Endothelial cell of umbilical vein (primary cell): Measurements from ENCODE around the gene ADI1. TPM values are rescaled to one million over a fixed set of nuclear protein-coding genes. Genes with fewer than 3 reads are reported as not detected.

ENCODE experiments used
- BruUV-seq: library from RNA; stranded (reverse); fragments of 400-500 nt; replicated peaks from 2 replicates; lab custom pipeline; 2021; lab: Mats Ljungman, UMichigan
- CTCF ChIA-PET: fragments of 300-600, 350-600 bp; sonication (Branson Sonifier 250); formaldehyde crosslinking; loops from one replicate; lab custom pipeline; 2021; ENCODE audit warnings: antibody characterized with exemption, inconsistent platforms; lab: Charles Lee
- POLR2A ChIA-PET: fragments of 300-600, 350-600 bp; sonication (Branson Sonifier 250); formaldehyde crosslinking; loops from one replicate; lab custom pipeline; 2021; ENCODE audit warnings: antibody characterized with exemption, inconsistent platforms; lab: Charles Lee
- DNase-seq: peaks from one replicate; pipeline ENCODE4 v3.0.0-alpha.2; 2011; ENCODE audit warnings: low read depth, low spot score
- FAIRE-seq: peaks from 2 replicates; lab custom pipeline; 2011; peaks lifted over from hg19 to GRCh38; lab: Jason Lieb, UNC
- H2AFZ ChIP-seq: 2 replicates; pipeline ENCODE4 v1.6.0; 2012; ENCODE audit warnings: low read depth, low read length, control low read depth, inconsistent platforms
- H3K27ac ChIP-seq: 2 replicates; pipeline ENCODE4 v1.5.1; 2011; ENCODE audit warnings: low read depth, mild to moderate bottlenecking, control low read depth, low read length, moderate library complexity; ENCODE audit not compliant: insufficient read depth
- H3K27me3 ChIP-seq, 2 experiments: 2 replicates each; pipeline versions ENCODE4 v1.6.0 to v1.6.1; 2011; ENCODE audit warnings: low read length in 2 of 2, mixed read lengths in 1 of 2; ENCODE audit not compliant: control insufficient read depth in 2 of 2, insufficient read depth in 2 of 2
- H3K36me3 ChIP-seq, 2 experiments: 2 replicates in 1 of 2; 3 replicates in 1 of 2; pipeline ENCODE4 v1.5.1; 2011; ENCODE audit warnings: low read length in 2 of 2, mild to moderate bottlenecking in 1 of 2, moderate library complexity in 1 of 2; ENCODE audit not compliant: control insufficient read depth in 2 of 2, insufficient read depth in 2 of 2; ENCODE audit errors: extremely low read depth in 1 of 2
- H3K4me1 ChIP-seq: 3 replicates; pipeline ENCODE4 v1.5.1; 2011; ENCODE audit warnings: mild to moderate bottlenecking, low read length; ENCODE audit not compliant: control insufficient read depth, insufficient read depth; ENCODE audit errors: extremely low read depth
- H3K4me2 ChIP-seq: 2 replicates; pipeline ENCODE4 v1.6.1; 2011; ENCODE audit warnings: low read length, control low read depth, mixed read lengths; ENCODE audit not compliant: insufficient read depth
- H3K4me3 ChIP-seq, 3 experiments: fragments of 200-600 bp in 1 of 3; sonication (generic), shearing (Covaris generic) in 1 of 3; replicated peaks in 1 of 3; 2 replicates each; pipeline ENCODE4 v1.5.1; 2011 to 2016; ENCODE audit warnings: control low read depth in 3 of 3, low read length in 3 of 3, mild to moderate bottlenecking in 2 of 3, inconsistent platforms in 1 of 3, low read depth in 1 of 3, moderate library complexity in 1 of 3; ENCODE audit not compliant: insufficient read depth in 1 of 3
- H3K79me2 ChIP-seq: 2 replicates; pipeline ENCODE4 v1.6.0; 2012; ENCODE audit warnings: low read length, inconsistent platforms; ENCODE audit not compliant: control insufficient read depth, insufficient read depth
- H3K9ac ChIP-seq: replicated peaks from 2 replicates; pipeline ENCODE3; 2011; ENCODE audit warnings: low read length, control low read depth; ENCODE audit not compliant: insufficient read depth; ENCODE audit errors: extremely low read depth
- H3K9me1 ChIP-seq: replicated peaks from 3 replicates; pipeline ENCODE4 v1.6.0; 2011; ENCODE audit warnings: mild to moderate bottlenecking, low read length; ENCODE audit not compliant: control insufficient read depth, insufficient read depth; ENCODE audit errors: extremely low read depth
- H3K9me3 ChIP-seq: replicated peaks from 2 replicates; pipeline ENCODE4 v1.5.1; 2012; ENCODE audit warnings: low read length, inconsistent platforms; ENCODE audit not compliant: control insufficient read depth, insufficient read depth
- H4K20me1 ChIP-seq: replicated peaks from 2 replicates; pipeline ENCODE3; 2011; ENCODE audit warnings: mild to moderate bottlenecking, low read length; ENCODE audit not compliant: control insufficient read depth, insufficient read depth; ENCODE audit errors: extremely low read depth
- EZH2 ChIP-seq: IDR thresholded peaks from 2 replicates; pipeline ENCODE4 v1.6.1; 2012; ENCODE audit warnings: borderline replicate concordance, low read depth, mild to moderate bottlenecking, moderate library complexity, low read length, inconsistent platforms; ENCODE audit not compliant: severe bottlenecking
- FOS ChIP-seq: IDR thresholded peaks from 2 replicates; pipeline ENCODE4 v1.6.1; 2011; ENCODE audit warnings: mild to moderate bottlenecking, low read length, moderate library complexity, borderline replicate concordance; ENCODE audit not compliant: insufficient read depth
- GATA2 ChIP-seq: IDR thresholded peaks from 2 replicates; pipeline ENCODE4 v1.7.0; 2011; ENCODE audit warnings: low read depth, mild to moderate bottlenecking, moderate library complexity, mixed read lengths, low read length; ENCODE audit not compliant: insufficient read length, insufficient read depth
- JUN ChIP-seq: IDR thresholded peaks from 2 replicates; pipeline ENCODE4 v1.6.1; 2011; ENCODE audit warnings: borderline replicate concordance, low read depth; ENCODE audit not compliant: insufficient read length, insufficient read depth
- MYC ChIP-seq: IDR thresholded peaks from one replicate; pipeline ENCODE4 v1.6.1; 2011; ENCODE audit warnings: mild to moderate bottlenecking, low read depth, low read length
- POLR2A ChIP-seq: IDR thresholded peaks from 2 replicates; pipeline ENCODE4 v1.6.1; 2012; ENCODE audit warnings: low read depth, mild to moderate bottlenecking, control low read depth, low read length
- POLR2AphosphoS5 ChIP-seq: IDR thresholded peaks from 2 replicates; pipeline ENCODE4 v1.6.1; 2012; ENCODE audit warnings: low read depth, mild to moderate bottlenecking, control low read depth, low read length, moderate library complexity; ENCODE audit not compliant: insufficient read depth
- dilution Hi-C: fragments of 300-500 bp; cut with MboI; formaldehyde crosslinking; loops from one replicate; pipeline ENCODE4 v1.15.0; 2019; ENCODE audit warnings: low sequenced_read_pairs; ENCODE audit not compliant: extremely low pct_ligation_motif_present
- intact Hi-C: fragments of 100-400 bp; cut with micrococcal nuclease; formaldehyde crosslinking; loops from one replicate; pipeline ENCODE4 v1.10.0; 2022
- polyA plus RNA-seq, 4 experiments: library from polyadenylated mRNA; depleted of rRNA in 3 of 4; stranded (reverse) in 3 of 4; unstranded in 1 of 4; fragments of >200 nt; gene quantifications; 2 replicates each; pipeline versions ENCODE4 v1.2.1 to v1.2.3, GENCODE V29; 2011 to 2012; ENCODE audit warnings: missing spikeins in 1 of 4
- total RNA-seq: library from RNA; stranded (reverse); gene quantifications from 2 replicates; pipeline ENCODE4 v1.2.3, GENCODE V29; 2021
- TF ChIP-seq, protein P1 (sequence below): IDR thresholded peaks from 2 replicates; pipeline ENCODE4 v1.6.1; 2011; ENCODE audit not compliant: insufficient read depth, insufficient read length
- TF ChIP-seq, protein P2 (sequence below), 2 donors: IDR thresholded peaks; 1 replicate in 1 of 2; 2 replicates in 1 of 2; pipeline ENCODE4 v1.5.1; 2011; ENCODE audit warnings: low read length in 2 of 2, mild to moderate bottlenecking in 2 of 2, moderate library complexity in 2 of 2, control low read depth in 1 of 2, inconsistent platforms in 1 of 2, low read depth in 1 of 2; ENCODE audit not compliant: insufficient read depth in 1 of 2; ENCODE audit errors: extremely low read depth in 1 of 2

ADI1 gene
- total and polyA plus RNA-seq, 2 donors (not counting 3 experiments of a cell fraction or from before 2014, with no cell fraction given), result 38.6 to 49.7 TPM

DNA sequence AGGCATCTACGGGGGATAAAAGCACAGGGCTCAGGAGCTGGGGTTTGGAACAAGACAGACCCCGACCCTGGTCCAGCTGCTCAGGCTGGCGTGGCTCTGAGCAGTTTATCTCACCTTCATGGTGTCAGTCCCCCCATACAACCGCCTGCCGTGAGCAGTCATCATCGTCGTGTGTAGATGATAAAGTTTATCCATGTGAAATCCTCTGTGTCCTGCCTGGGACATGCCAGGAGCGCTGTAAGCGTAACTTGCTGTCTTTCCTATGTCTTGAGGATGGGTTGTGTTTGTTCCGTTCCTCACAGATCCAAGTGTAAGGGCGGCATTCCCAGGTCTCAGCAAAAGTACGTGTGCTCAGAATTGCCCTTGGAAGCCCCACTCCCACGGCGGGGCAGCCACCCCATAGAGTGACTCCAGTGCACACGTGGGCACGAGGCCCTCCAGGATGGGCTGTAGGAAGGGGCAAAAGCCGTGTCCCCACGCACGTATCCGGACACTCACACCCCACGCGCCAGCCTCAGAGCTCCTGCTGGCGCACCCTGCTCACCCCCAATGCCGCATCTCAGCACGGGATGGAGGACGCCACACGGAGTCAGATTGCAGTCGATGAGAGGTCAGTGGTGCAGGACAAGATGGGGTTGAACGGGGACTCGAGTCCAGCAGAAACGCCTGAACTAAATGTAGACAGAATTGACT is 50.9 kb downstream of the ADI1 start:
- POLR2A ChIA-PET, result no interaction called here
- H3K79me2 ChIP-seq, result no peaks in the 10 kb centered on the region
- CTCF ChIA-PET, result no interaction called here
- intact Hi-C loops, result no loop called here
- dilution Hi-C loops, result no loop called here
- H3K36me3 ChIP-seq, result peaks cover 0 to 25% of the 10 kb centered on the region in 2 experiments
- TF ChIP-seq POLR2AphosphoS5 (no peak), EZH2 (no peak), MYC (no peak), JUN (no peak), FOS (no peak), GATA2 (no peak), POLR2A (no peak)
- TF ChIP-seq, protein P1, sequence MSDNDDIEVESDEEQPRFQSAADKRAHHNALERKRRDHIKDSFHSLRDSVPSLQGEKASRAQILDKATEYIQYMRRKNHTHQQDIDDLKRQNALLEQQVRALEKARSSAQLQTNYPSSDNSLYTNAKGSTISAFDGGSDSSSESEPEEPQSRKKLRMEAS, result no peak
- TF ChIP-seq, protein P2, sequence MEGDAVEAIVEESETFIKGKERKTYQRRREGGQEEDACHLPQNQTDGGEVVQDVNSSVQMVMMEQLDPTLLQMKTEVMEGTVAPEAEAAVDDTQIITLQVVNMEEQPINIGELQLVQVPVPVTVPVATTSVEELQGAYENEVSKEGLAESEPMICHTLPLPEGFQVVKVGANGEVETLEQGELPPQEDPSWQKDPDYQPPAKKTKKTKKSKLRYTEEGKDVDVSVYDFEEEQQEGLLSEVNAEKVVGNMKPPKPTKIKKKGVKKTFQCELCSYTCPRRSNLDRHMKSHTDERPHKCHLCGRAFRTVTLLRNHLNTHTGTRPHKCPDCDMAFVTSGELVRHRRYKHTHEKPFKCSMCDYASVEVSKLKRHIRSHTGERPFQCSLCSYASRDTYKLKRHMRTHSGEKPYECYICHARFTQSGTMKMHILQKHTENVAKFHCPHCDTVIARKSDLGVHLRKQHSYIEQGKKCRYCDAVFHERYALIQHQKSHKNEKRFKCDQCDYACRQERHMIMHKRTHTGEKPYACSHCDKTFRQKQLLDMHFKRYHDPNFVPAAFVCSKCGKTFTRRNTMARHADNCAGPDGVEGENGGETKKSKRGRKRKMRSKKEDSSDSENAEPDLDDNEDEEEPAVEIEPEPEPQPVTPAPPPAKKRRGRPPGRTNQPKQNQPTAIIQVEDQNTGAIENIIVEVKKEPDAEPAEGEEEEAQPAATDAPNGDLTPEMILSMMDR (IDR thresholded peaks at IDR 0.05; ENCODE audit: extremely low read depth in 1 of 2, insufficient read depth in 1 of 2, low read depth in 1 of 2, low read length in 2 of 2), result no peak
- H3K27me3 ChIP-seq, result no peaks in the 10 kb centered on the region
- no peak overlapping the region for H3K27ac ChIP-seq
- DNase-seq (no peak), FAIRE-seq (no peak)
- no peak overlapping the region for H3K9ac ChIP-seq
- no peaks in the 10 kb centered on the region for H3K9me3 ChIP-seq
- no peaks in the 10 kb centered on the region for H3K9me1 ChIP-seq
- no peak overlapping the region for H3K4me2 ChIP-seq
- H3K4me1 ChIP-seq, result no peaks in the 10 kb centered on the region
- H4K20me1 ChIP-seq, result no peaks in the 10 kb centered on the region
- no TSS peak for BruUV-seq
- H3K4me3 ChIP-seq, result no peak overlapping the region
- no peak overlapping the region for H2AFZ ChIP-seq
